IPS-20b (cell line): ENCODE measurements around the gene ACSF2.

Source experiments
- H3K27ac ChIP-seq: one replicate; pipeline ENCODE4 v1.5.1; 2013; ENCODE audit warnings: low read length
- H3K27me3 ChIP-seq: 2 replicates; pipeline ENCODE4 v1.6.1; 2013; ENCODE audit warnings: mild to moderate bottlenecking, low read length, inconsistent platforms; ENCODE audit not compliant: insufficient read depth
- H3K36me3 ChIP-seq: 2 replicates; pipeline ENCODE4 v1.6.1; 2013; ENCODE audit warnings: low read depth, mild to moderate bottlenecking, inconsistent platforms, low read length, moderate library complexity; ENCODE audit not compliant: insufficient read depth
- H3K4me1 ChIP-seq: 2 replicates; pipeline ENCODE4 v1.6.1; 2013; ENCODE audit warnings: mild to moderate bottlenecking, control low read depth, inconsistent platforms, low read length, moderate library complexity; ENCODE audit not compliant: insufficient read depth
- H3K4me3 ChIP-seq: 2 replicates; pipeline ENCODE4 v1.5.1; 2013; ENCODE audit warnings: mild to moderate bottlenecking, low read length, inconsistent platforms
- H3K9ac ChIP-seq: 2 replicates; pipeline ENCODE4 v1.6.1; 2013; ENCODE audit warnings: low read depth, mild to moderate bottlenecking, inconsistent platforms, low read length, moderate library complexity
- H3K9me3 ChIP-seq: 2 replicates; pipeline ENCODE4 v1.6.1; 2013; ENCODE audit warnings: mild to moderate bottlenecking, low read depth, low read length, inconsistent platforms; ENCODE audit not compliant: insufficient read depth

ACSF2 gene

GRCh38 chr17:50501054-50501453 is 75.0 kb downstream of the ACSF2 start:
- no peaks in the 10 kb centered on the region for H3K27me3 ChIP-seq
- no peak overlapping the region for H3K27ac ChIP-seq
- H3K4me3 ChIP-seq, result no peak overlapping the region
- peaks cover 10% of the 10 kb centered on the region; the same call in 1 of the 2 replicates for H3K4me1 ChIP-seq
- H3K9me3 ChIP-seq, result no peaks in the 10 kb centered on the region
- H3K36me3 ChIP-seq, result no peaks in the 10 kb centered on the region
- no peak overlapping the region for H3K9ac ChIP-seq

GRCh38 chr17:50502301-50502990 is 76.4 kb downstream of the ACSF2 start:
- Histone ChIP-seq H3K27me3 (no peaks in the 10 kb centered on the region), H3K27ac (no peak overlapping the region), H3K9me3 (no peaks in the 10 kb centered on the region), H3K4me3 (no peak overlapping the region), H3K9ac (no peak overlapping the region), H3K36me3 (no peaks in the 10 kb centered on the region), H3K4me1 (peaks cover 10% of the 10 kb centered on the region; the same call in 1 of the 2 replicates)

- Histone ChIP-seq H3K27ac (no peak overlapping the region), H3K4me3 (no peak overlapping the region), H3K4me1 (peaks cover 18% of the 10 kb centered on the region; the same call in 1 of the 2 replicates), H3K36me3 (no peaks in the 10 kb centered on the region), H3K27me3 (no peaks in the 10 kb centered on the region), H3K9me3 (no peaks in the 10 kb centered on the region), H3K9ac (no peak overlapping the region)
Measured at GRCh38 chr17:50505591-50506130, 79.6 kb downstream of the ACSF2 start.

- no peaks in the 10 kb centered on the region for H3K9me3 ChIP-seq
- H3K36me3 ChIP-seq, result no peaks in the 10 kb centered on the region
- H3K27ac ChIP-seq, result no peak overlapping the region
- H3K9ac ChIP-seq, result no peak overlapping the region
- H3K4me1 ChIP-seq, result peaks cover 18% of the 10 kb centered on the region; the same call in 1 of the 2 replicates
- H3K4me3 ChIP-seq, result no peak overlapping the region
- H3K27me3 ChIP-seq, result no peaks in the 10 kb centered on the region
Measured at GRCh38 chr17:50506298-50506697, 80.3 kb downstream of the ACSF2 start.

- peak within 1 kb of the TSS; percentile 82; the same call in 1 of the 2 replicates for H3K9ac ChIP-seq
Measured at GRCh38 chr17:50507871-50508572, 82.0 kb downstream of the ACSF2 start, which contains the start of gene MYCBPAP. TSS of gene MYCBPAP (plus strand) at chr17:50508439. CDS start at chr17:50508675, 236 bp downstream.

GRCh38 chr17:50508573-50509460 is 82.8 kb downstream of the ACSF2 start:
- H3K9ac ChIP-seq, result peak overlapping the region; percentile 82; the same call in 1 of the 2 replicates
- no peak overlapping the region for H3K27ac ChIP-seq

More at GRCh38 chr17:50507871-50508572, 82.0 kb downstream of the ACSF2 start, which contains the start of gene MYCBPAP:
- Histone ChIP-seq H3K27ac (no peak within 1 kb of the TSS), H3K9me3 (no peaks in the 10 kb centered on the region), H3K36me3 (no peaks in the 10 kb centered on the region), H3K27me3 (no peaks in the 10 kb centered on the region), H3K4me1 (peaks cover 18% of the 10 kb centered on the region; the same call in 1 of the 2 replicates), H3K4me3 (peak within 1 kb of the TSS; percentile 84)

GRCh38 chr17:50511058-50511457 is 85.0 kb downstream of the ACSF2 start:
- no peaks in the 10 kb centered on the region for H3K27me3 ChIP-seq
- H3K9ac ChIP-seq, result no peak overlapping the region
- no peak overlapping the region for H3K4me3 ChIP-seq
- H3K4me1 ChIP-seq, result peaks cover 11% of the 10 kb centered on the region; the same call in 1 of the 2 replicates
- H3K27ac ChIP-seq, result no peak overlapping the region
- H3K36me3 ChIP-seq, result no peaks in the 10 kb centered on the region
- H3K9me3 ChIP-seq, result no peaks in the 10 kb centered on the region

More at GRCh38 chr17:50508573-50509460, 82.8 kb downstream of the ACSF2 start:
- Histone ChIP-seq H3K4me3 (peak overlapping the region; percentile 84), H3K9me3 (no peaks in the 10 kb centered on the region), H3K36me3 (no peaks in the 10 kb centered on the region), H3K4me1 (peaks cover 11% of the 10 kb centered on the region; the same call in 1 of the 2 replicates), H3K27me3 (no peaks in the 10 kb centered on the region)

- no peaks in the 10 kb centered on the region for H3K9me3 ChIP-seq
- H3K27me3 ChIP-seq, result no peaks in the 10 kb centered on the region
- 0 out of 2 replicates have a peak, but pooled peaks cover 7% of the 10 kb centered on the region for H3K4me1 ChIP-seq
- H3K27ac ChIP-seq, result no peak overlapping the region
- no peak overlapping the region for H3K9ac ChIP-seq
- no peak overlapping the region for H3K4me3 ChIP-seq
- no peaks in the 10 kb centered on the region for H3K36me3 ChIP-seq
Measured at GRCh38 chr17:50513495-50513894, 87.5 kb downstream of the ACSF2 start.

- Histone ChIP-seq H3K4me1 (0 out of 2 replicates have a peak, but pooled peaks cover 3% of the 10 kb centered on the region), H3K27ac (no peak overlapping the region), H3K4me3 (no peak overlapping the region), H3K36me3 (no peaks in the 10 kb centered on the region), H3K27me3 (no peaks in the 10 kb centered on the region), H3K9me3 (no peaks in the 10 kb centered on the region), H3K9ac (no peak overlapping the region)
Measured at GRCh38 chr17:50514388-50514787, 88.4 kb downstream of the ACSF2 start.

GRCh38 chr17:50514936-50515702 is 89.1 kb downstream of the ACSF2 start:
- no peaks in the 10 kb centered on the region for H3K27me3 ChIP-seq
- no peak overlapping the region for H3K4me3 ChIP-seq
- no peaks in the 10 kb centered on the region for H3K36me3 ChIP-seq
- 0 out of 2 replicates have a peak, but pooled peaks cover 3% of the 10 kb centered on the region for H3K4me1 ChIP-seq
- H3K9ac ChIP-seq, result no peak overlapping the region
- H3K27ac ChIP-seq, result no peak overlapping the region
- H3K9me3 ChIP-seq, result no peaks in the 10 kb centered on the region
